ENCODE data around the gene CCDC85C. TPM values are rescaled to one million over a fixed set of nuclear protein-coding genes. Genes with fewer than 3 reads are reported as not detected.

CCDC85C gene
- polyA plus RNA-seq, 1 experiment: 7.2 TPM

- no peak for TF ChIP-seq CTCF (IDR thresholded peaks at IDR 0.05; ENCODE audit: low read depth, low read length)
These were observed 4.6 kb upstream of the CCDC85C start for GRCh38 chr14:99608591-99608990.

GRCh38 chr14:99606359-99606758, 2.4 kb upstream of the CCDC85C start:
- Histone ChIP-seq H3K9me3 (ENCODE audit: control insufficient read depth, insufficient read depth, low read length) (no peaks in the 10 kb centered on the region; the same call in 1 of the 2 replicates), H3K27me3 (ENCODE audit: control insufficient read depth, insufficient read depth, low read length) (no peaks in the 10 kb centered on the region), H3K4me3 (ENCODE audit: low read depth, low read length) (no peak overlapping the region), H3K27ac (ENCODE audit: low read depth, low read length) (no peak overlapping the region)
- POLR2A ChIA-PET: interaction anchor here (0.6 to 1.0 kb wide), 2 partner anchors 16 to 17 kb away, joined by 3 read pairs; no protein-coding TSS in a partner anchor
- CTCF ChIA-PET: interaction anchor here (0.7 to 1.7 kb wide), 4 partner anchors 22 to 84 kb away, joined by 3 to 5 read pairs (median 4); no protein-coding TSS in a partner anchor
- TF ChIP-seq CTCF (IDR thresholded peaks at IDR 0.05; ENCODE audit: low read depth, low read length): no peak
- no peak for DNase-seq (ENCODE audit: low read depth, low spot score)

More at GRCh38 chr14:99608591-99608990, 4.6 kb upstream of the CCDC85C start:
- Histone ChIP-seq H3K9me3 (ENCODE audit: control insufficient read depth, insufficient read depth, low read length) (no peaks in the 10 kb centered on the region), H3K27me3 (ENCODE audit: control insufficient read depth, insufficient read depth, low read length) (no peaks in the 10 kb centered on the region), H3K4me3 (ENCODE audit: low read depth, low read length) (no peak overlapping the region), H3K27ac (ENCODE audit: low read depth, low read length) (no peak overlapping the region)
- ChIA-PET CTCF (interaction anchor here (0.6 to 2.2 kb wide), 9 partner anchors 12 to 85 kb away, joined by 3 to 16 read pairs (median 3); no protein-coding TSS in a partner anchor), POLR2A (no interaction called here)
- no peak for DNase-seq (ENCODE audit: low read depth, low spot score)

- Histone ChIP-seq H3K27me3 (ENCODE audit: control insufficient read depth, insufficient read depth, low read length) (no peaks in the 10 kb centered on the region), H3K4me3 (ENCODE audit: low read depth, low read length) (peak overlapping the region; percentile 68), H3K27ac (ENCODE audit: low read depth, low read length) (peak overlapping the region; percentile 39), H3K9me3 (ENCODE audit: control insufficient read depth, insufficient read depth, low read length) (no peaks in the 10 kb centered on the region; the same call in 1 of the 2 replicates)
- ChIA-PET POLR2A (interaction anchor here (0.6 to 2.1 kb wide), 4 partner anchors 17 to 428 kb away, joined by 3 to 5 read pairs (median 3); no protein-coding TSS in a partner anchor), CTCF (interaction anchor here (0.7 to 1.7 kb wide), 7 partner anchors 16 to 88 kb away, joined by 3 to 5 read pairs (median 3); no protein-coding TSS in a partner anchor)
- no peak for DNase-seq (ENCODE audit: low read depth, low spot score)
- TF ChIP-seq CTCF (IDR thresholded peaks at IDR 0.05; ENCODE audit: low read depth, low read length): no peak
These were observed 1.4 kb upstream of the CCDC85C start for GRCh38 chr14:99605299-99605961.

- Histone ChIP-seq H3K27me3 (ENCODE audit: control insufficient read depth, insufficient read depth, low read length) (no peaks in the 10 kb centered on the region), H3K9me3 (ENCODE audit: control insufficient read depth, insufficient read depth, low read length) (no peaks in the 10 kb centered on the region; the same call in 1 of the 2 replicates), H3K4me3 (ENCODE audit: low read depth, low read length) (peak overlapping the region; percentile 68), H3K27ac (ENCODE audit: low read depth, low read length) (peak overlapping the region; percentile 65)
- no peak for DNase-seq (ENCODE audit: low read depth, low spot score)
- CTCF ChIA-PET: interaction anchor here (0.8 to 1.0 kb wide), 3 partner anchors 15 to 87 kb away, joined by 3 read pairs; no protein-coding TSS in a partner anchor
- no peak for TF ChIP-seq CTCF (IDR thresholded peaks at IDR 0.05; ENCODE audit: low read depth, low read length)
- POLR2A ChIA-PET: interaction anchor here (0.8 to 2.1 kb wide), 4 partner anchors 11 to 83 kb away, joined by 3 to 5 read pairs (median 3); no protein-coding TSS in a partner anchor
These were observed 825 bp upstream of the CCDC85C start for GRCh38 chr14:99604766-99605298.

All from AG04450 (cell line).